Astrocyte (in vitro differentiated cells and primary cell): ENCODE results near the gene FGD4.

ENCODE experiments used
- CTCF ChIP-seq: IDR thresholded peaks from 2 replicates; pipeline ENCODE4 v1.5.1; 2011; ENCODE audit warnings: low read depth, mild to moderate bottlenecking, inconsistent platforms, low read length, moderate library complexity; ENCODE audit not compliant: insufficient read depth
- EZH2 ChIP-seq: IDR thresholded peaks from 2 replicates; pipeline ENCODE4 v1.6.1; 2012; ENCODE audit warnings: mild to moderate bottlenecking, low read length, inconsistent platforms; ENCODE audit not compliant: insufficient read depth

- TF ChIP-seq CTCF (no peak), EZH2 (no peak)
Observed at GRCh38 chr12:32519047-32519446, 119.7 kb downstream of the FGD4 start.
